GM12878 (cell line): ENCODE results near the gene SGCD. TPM values are rescaled to one million over a fixed set of nuclear protein-coding genes. Genes with fewer than 3 reads are reported as not detected.
A peak's percentile ranks its signal among the peaks of the same experiment; 100 is the strongest.

ENCODE experiments used
- ATAC-seq: fragments of 200-7000 bp; cut with Tn5 transposase; 3 replicates; pipeline ENCODE4 v1.9.1; 2020; ENCODE audit warnings: mild to moderate bottlenecking, moderate library complexity
- BruUV-seq: library from RNA; stranded (reverse); fragments of 400-500 nt; replicated peaks from 2 replicates; lab custom pipeline; 2021; lab: Mats Ljungman, UMichigan
- CTCF ChIA-PET: fragments of 300-600 bp; sonication (Branson Sonifier 250); formaldehyde crosslinking; extraction: SDS; loops from one replicate; lab custom pipeline; 2021; ENCODE audit warnings: inconsistent platforms; lab: Yijun Ruan, JAX
- POLR2A ChIA-PET: fragments of 350-600 bp; formaldehyde crosslinking; extraction: SDS; loops from one replicate; lab custom pipeline; 2021; ENCODE audit warnings: inconsistent platforms; lab: Charles Lee
- RAD21 ChIA-PET: fragments of 300-600 bp; sonication (Branson Sonifier 250); formaldehyde crosslinking; loops from one replicate; lab custom pipeline; 2023; ENCODE audit warnings: antibody characterized with exemption; ENCODE audit not compliant: unreplicated experiment; lab: Charles Lee
- SMC1A ChIA-PET: fragments of 300-600 bp; sonication (Branson Sonifier 250); formaldehyde crosslinking; loops from one replicate; lab custom pipeline; 2023; ENCODE audit not compliant: unreplicated experiment, uncharacterized antibody; lab: Charles Lee
- DNase-seq: peaks from one replicate; pipeline ENCODE4 v3.0.0-alpha.2; 2011; ENCODE audit warnings: low read depth, low spot score
- FAIRE-seq: peaks from 3 replicates; lab custom pipeline; 2011; peaks lifted over from hg19 to GRCh38; lab: Jason Lieb, UNC
- H2AFZ ChIP-seq: 2 replicates; pipeline ENCODE4 v1.6.0; 2011; ENCODE audit warnings: low read depth, low read length, control low read depth; ENCODE audit not compliant: control insufficient read depth
- H3K27ac ChIP-seq: 2 replicates; pipeline ENCODE4 v1.5.1; 2011; ENCODE audit warnings: control low read depth; ENCODE audit not compliant: control insufficient read depth, insufficient read depth
- H3K27me3 ChIP-seq, 2 experiments: replicated peaks in 1 of 2; 2 replicates each; pipeline versions ENCODE4 v1.6.0 to v1.6.1; 2011; ENCODE audit warnings: low read length in 1 of 2; ENCODE audit not compliant: control insufficient read depth in 2 of 2, insufficient read depth in 2 of 2
- H3K36me3 ChIP-seq, 2 experiments: 2 replicates each; pipeline ENCODE4 v1.5.1; 2011; ENCODE audit warnings: low read length in 1 of 2; ENCODE audit not compliant: control insufficient read depth in 2 of 2, insufficient read depth in 2 of 2
- H3K4me1 ChIP-seq: 2 replicates; pipeline ENCODE4 v1.6.1; 2011; ENCODE audit warnings: mild to moderate bottlenecking, low read length, moderate library complexity, mixed read lengths; ENCODE audit not compliant: control insufficient read depth, insufficient read depth
- H3K4me2 ChIP-seq: 2 replicates; pipeline ENCODE4 v1.6.0; 2011; ENCODE audit warnings: control low read depth; ENCODE audit not compliant: control insufficient read depth, insufficient read depth
- H3K4me3 ChIP-seq: fragments of 200-600 bp; sonication (generic); 2 replicates; pipeline ENCODE4 v1.5.1; 2016
- H3K79me2 ChIP-seq: 2 replicates; pipeline ENCODE4 v1.6.0; 2011; ENCODE audit warnings: low read length; ENCODE audit not compliant: control insufficient read depth, insufficient read depth
- H3K9ac ChIP-seq: 2 replicates; pipeline ENCODE4 v1.8.0; 2011; ENCODE audit warnings: low read length, control low read depth, mixed read lengths; ENCODE audit not compliant: control insufficient read depth, insufficient read depth
- H3K9me3 ChIP-seq: replicated peaks from 3 replicates; pipeline ENCODE4 v1.5.1; 2011; ENCODE audit warnings: mild to moderate bottlenecking, low read length; ENCODE audit not compliant: control insufficient read depth, insufficient read depth
- H4K20me1 ChIP-seq: 2 replicates; pipeline ENCODE4 v1.6.0; 2011; ENCODE audit not compliant: control insufficient read depth, insufficient read depth
- BMI1 ChIP-seq: fragments of 450-650 bp; IDR thresholded peaks from 2 replicates; pipeline ENCODE4 v1.6.1; 2016; ENCODE audit warnings: mild to moderate bottlenecking, moderate library complexity, borderline replicate concordance
- CBFB ChIP-seq: IDR thresholded peaks from 2 replicates; pipeline ENCODE4 v1.6.1; 2016; ENCODE audit warnings: antibody characterized with exemption, low read depth
- DPF2 ChIP-seq: fragments of 450-650 bp; IDR thresholded peaks from 2 replicates; pipeline ENCODE4 v1.6.1; 2017; ENCODE audit warnings: mild to moderate bottlenecking
- ETV6 ChIP-seq, 2 experiments: fragments of 450-650 bp in 1 of 2; IDR thresholded peaks in 1 of 2; conservative IDR thresholded peaks in 1 of 2; 2 replicates each; pipeline ENCODE4 v1.6.1; 2014; ENCODE audit warnings: antibody characterized with exemption in 1 of 2, borderline replicate concordance in 1 of 2, low read depth in 1 of 2, mild to moderate bottlenecking in 1 of 2, moderate library complexity in 1 of 2
- KLF5 ChIP-seq: fragments of 450-650 bp; IDR thresholded peaks from 2 replicates; pipeline ENCODE4 v1.6.1; 2014; ENCODE audit warnings: mild to moderate bottlenecking; ENCODE audit not compliant: partially characterized antibody
- MYB ChIP-seq: fragments of 150-350 bp; IDR thresholded peaks from 2 replicates; pipeline ENCODE4 v1.6.1; 2014; ENCODE audit warnings: mild to moderate bottlenecking, low read depth, low read length, borderline replicate concordance
- POU2F2 ChIP-seq: IDR thresholded peaks from 3 replicates; pipeline ENCODE4 v1.6.1; 2011; ENCODE audit warnings: low read depth, mild to moderate bottlenecking, low read length, borderline replicate concordance
- SIX5 ChIP-seq: IDR thresholded peaks from 2 replicates; pipeline ENCODE4 v1.6.1; 2011; ENCODE audit warnings: mild to moderate bottlenecking, low read depth, low read length, moderate library complexity; ENCODE audit not compliant: severe bottlenecking
- SRF ChIP-seq, 2 experiments: IDR thresholded peaks; 2 replicates each; pipeline ENCODE4 v1.6.1; 2011; ENCODE audit warnings: low read depth in 2 of 2, low read length in 2 of 2, mild to moderate bottlenecking in 1 of 2, moderate library complexity in 1 of 2
- SUZ12 ChIP-seq: fragments of 200-600 bp; sonication (generic); IDR thresholded peaks from one replicate; pipeline ENCODE4 v1.6.1; 2018; ENCODE audit warnings: antibody characterized with exemption, mild to moderate bottlenecking; ENCODE audit not compliant: unreplicated experiment
- ZNF384 ChIP-seq: IDR thresholded peaks from 2 replicates; pipeline ENCODE4 v1.6.1; 2012; ENCODE audit warnings: low read depth, mild to moderate bottlenecking, low read length, improper control_type of control experiment, borderline replicate concordance
- WGBS: methylation state at CpG from one replicate; pipeline ENCODE4 v1.1.6; 2016; ENCODE audit warnings: low lambda C conversion rate; ENCODE audit not compliant: insufficient replicate concordance, insufficient coverage; ENCODE audit errors: missing lambda C conversion rate; 5-methylcytosine and 5-hydroxymethylcytosine counted together
- in situ Hi-C: fragments of 300-500 bp; cut with MboI; formaldehyde crosslinking; loops from 9 replicates; pipeline ENCODE4 v1.14.3; 2018; ENCODE audit warnings: mixed read lengths
- intact Hi-C: fragments of 100-400 bp; cut with micrococcal nuclease; formaldehyde crosslinking; loops from one replicate; pipeline ENCODE4 v1.14.2; 2022; ENCODE audit not compliant: unreplicated experiment
- polyA plus RNA-seq, 11 experiments: library from polyadenylated mRNA; depleted of rRNA in 4 of 11; unstranded in 6 of 11; stranded (reverse) in 5 of 11; fragments of >200 nt; fragmentation: Nextera tagmentation in 4 of 11; fragmentation: Illumina TruSeq in 1 of 11; extraction: Ambion mirVana in 4 of 11; extraction: Trizol in 1 of 11; gene quantifications; 1 replicate in 1 of 11; 2 replicates in 10 of 11; pipeline versions ENCODE4 v1.2.1 to v1.2.3, GENCODE V29; 2011 to 2016; ENCODE audit warnings: inconsistent platforms in 2 of 11, missing spikeins in 2 of 11, low read depth in 1 of 11
- total RNA-seq, 4 experiments: library from RNA; depleted of rRNA in 3 of 4; stranded (reverse); fragments of >200 nt in 3 of 4; fragmentation: Illumina TruSeq in 1 of 4; extraction: Trizol in 1 of 4; gene quantifications; 2 replicates each; pipeline versions ENCODE4 v1.2.1 to v1.2.3, GENCODE V29; 2013 to 2021
- TF ChIP-seq, protein P1 (sequence below): fragments of 450-650 bp; IDR thresholded peaks from 2 replicates; pipeline ENCODE4 v1.6.1; 2016; ENCODE audit warnings: mild to moderate bottlenecking
- TF ChIP-seq, protein P2 (sequence below): fragments of 450-650 bp; formaldehyde crosslinking; IDR thresholded peaks from 2 replicates; pipeline ENCODE4 v1.4.0; 2020; ENCODE audit warnings: mild to moderate bottlenecking, moderate library complexity
- TF ChIP-seq, protein P3 (sequence below): fragments of 450-650 bp; IDR thresholded peaks from 2 replicates; pipeline ENCODE4 v1.6.1; 2016; ENCODE audit warnings: mild to moderate bottlenecking, moderate library complexity, borderline replicate concordance

The SGCD gene
- total and polyA plus RNA-seq, 10 of the 15 experiments (the other 5 are each of a cell fraction or from before 2014, with no cell fraction given), result 0.06 TPM; not detected in 9

DNA sequence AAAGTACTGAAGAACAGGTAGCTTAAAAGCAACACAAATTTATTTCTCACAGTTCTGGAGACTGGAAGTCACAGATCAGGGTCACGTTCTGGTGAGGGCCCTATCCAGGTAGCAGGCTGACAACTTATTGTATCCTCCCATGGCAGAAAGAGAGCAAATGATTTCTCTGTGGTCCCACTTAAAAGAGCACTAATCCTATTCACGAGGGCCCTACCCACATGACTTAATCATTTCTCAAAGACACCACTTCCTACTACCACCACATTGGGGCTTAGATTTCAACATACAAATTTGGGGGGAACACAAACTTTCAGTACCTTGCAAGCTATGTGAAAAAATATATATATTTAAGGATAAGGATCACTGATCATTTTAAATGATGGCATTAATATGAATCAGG, 447.3 kb downstream of the SGCD start:
- ChIA-PET CTCF (no interaction called here), RAD21 (no interaction called here), SMC1A (interaction anchor here (1.2 kb wide), 1 partner anchor 8 kb away, joined by 5 read pairs; no protein-coding TSS in a partner anchor), POLR2A (no interaction called here)
- Histone ChIP-seq H3K27ac (no peak overlapping the region), H3K9me3 (no peaks in the 10 kb centered on the region), H3K9ac (no peak overlapping the region), H3K4me3 (no peak overlapping the region), H3K27me3 (no peaks in the 10 kb centered on the region), H3K36me3 (no peaks in the 10 kb centered on the region), H3K4me2 (no peak overlapping the region), H3K79me2 (no peaks in the 10 kb centered on the region), H3K4me1 (no peaks in the 10 kb centered on the region), H4K20me1 (no peaks in the 10 kb centered on the region), H2AFZ (no peak overlapping the region)
- DNase-seq, result no peak
- 0% methylated on average over 2 of the region's 2 CpGs for WGBS
- 0 out of 3 replicates have a peak, but pooled peaks have one; percentile 18 for ATAC-seq
- intact Hi-C loops (no loop called here), in situ Hi-C loops (no loop called here)
- no peak for FAIRE-seq
- no TSS peak for BruUV-seq
- TF ChIP-seq BMI1, result no peak
- TF ChIP-seq SRF (IDR thresholded peaks at IDR 0.05; ENCODE audit: low read depth in 2 of 2, low read length in 2 of 2), result no peak
- TF ChIP-seq DPF2, result no peak
- TF ChIP-seq SIX5, result no peak
- TF ChIP-seq, protein P1, sequence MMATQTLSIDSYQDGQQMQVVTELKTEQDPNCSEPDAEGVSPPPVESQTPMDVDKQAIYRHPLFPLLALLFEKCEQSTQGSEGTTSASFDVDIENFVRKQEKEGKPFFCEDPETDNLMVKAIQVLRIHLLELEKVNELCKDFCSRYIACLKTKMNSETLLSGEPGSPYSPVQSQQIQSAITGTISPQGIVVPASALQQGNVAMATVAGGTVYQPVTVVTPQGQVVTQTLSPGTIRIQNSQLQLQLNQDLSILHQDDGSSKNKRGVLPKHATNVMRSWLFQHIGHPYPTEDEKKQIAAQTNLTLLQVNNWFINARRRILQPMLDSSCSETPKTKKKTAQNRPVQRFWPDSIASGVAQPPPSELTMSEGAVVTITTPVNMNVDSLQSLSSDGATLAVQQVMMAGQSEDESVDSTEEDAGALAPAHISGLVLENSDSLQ, result no peak
- no peak for TF ChIP-seq MYB
- TF ChIP-seq, protein P2, sequence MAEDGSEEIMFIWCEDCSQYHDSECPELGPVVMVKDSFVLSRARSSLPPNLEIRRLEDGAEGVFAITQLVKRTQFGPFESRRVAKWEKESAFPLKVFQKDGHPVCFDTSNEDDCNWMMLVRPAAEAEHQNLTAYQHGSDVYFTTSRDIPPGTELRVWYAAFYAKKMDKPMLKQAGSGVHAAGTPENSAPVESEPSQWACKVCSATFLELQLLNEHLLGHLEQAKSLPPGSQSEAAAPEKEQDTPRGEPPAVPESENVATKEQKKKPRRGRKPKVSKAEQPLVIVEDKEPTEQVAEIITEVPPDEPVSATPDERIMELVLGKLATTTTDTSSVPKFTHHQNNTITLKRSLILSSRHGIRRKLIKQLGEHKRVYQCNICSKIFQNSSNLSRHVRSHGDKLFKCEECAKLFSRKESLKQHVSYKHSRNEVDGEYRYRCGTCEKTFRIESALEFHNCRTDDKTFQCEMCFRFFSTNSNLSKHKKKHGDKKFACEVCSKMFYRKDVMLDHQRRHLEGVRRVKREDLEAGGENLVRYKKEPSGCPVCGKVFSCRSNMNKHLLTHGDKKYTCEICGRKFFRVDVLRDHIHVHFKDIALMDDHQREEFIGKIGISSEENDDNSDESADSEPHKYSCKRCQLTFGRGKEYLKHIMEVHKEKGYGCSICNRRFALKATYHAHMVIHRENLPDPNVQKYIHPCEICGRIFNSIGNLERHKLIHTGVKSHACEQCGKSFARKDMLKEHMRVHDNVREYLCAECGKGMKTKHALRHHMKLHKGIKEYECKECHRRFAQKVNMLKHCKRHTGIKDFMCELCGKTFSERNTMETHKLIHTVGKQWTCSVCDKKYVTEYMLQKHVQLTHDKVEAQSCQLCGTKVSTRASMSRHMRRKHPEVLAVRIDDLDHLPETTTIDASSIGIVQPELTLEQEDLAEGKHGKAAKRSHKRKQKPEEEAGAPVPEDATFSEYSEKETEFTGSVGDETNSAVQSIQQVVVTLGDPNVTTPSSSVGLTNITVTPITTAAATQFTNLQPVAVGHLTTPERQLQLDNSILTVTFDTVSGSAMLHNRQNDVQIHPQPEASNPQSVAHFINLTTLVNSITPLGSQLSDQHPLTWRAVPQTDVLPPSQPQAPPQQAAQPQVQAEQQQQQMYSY (CRISPR knock-in tag), result no peak
- no peak for TF ChIP-seq SUZ12
- TF ChIP-seq, protein P3, sequence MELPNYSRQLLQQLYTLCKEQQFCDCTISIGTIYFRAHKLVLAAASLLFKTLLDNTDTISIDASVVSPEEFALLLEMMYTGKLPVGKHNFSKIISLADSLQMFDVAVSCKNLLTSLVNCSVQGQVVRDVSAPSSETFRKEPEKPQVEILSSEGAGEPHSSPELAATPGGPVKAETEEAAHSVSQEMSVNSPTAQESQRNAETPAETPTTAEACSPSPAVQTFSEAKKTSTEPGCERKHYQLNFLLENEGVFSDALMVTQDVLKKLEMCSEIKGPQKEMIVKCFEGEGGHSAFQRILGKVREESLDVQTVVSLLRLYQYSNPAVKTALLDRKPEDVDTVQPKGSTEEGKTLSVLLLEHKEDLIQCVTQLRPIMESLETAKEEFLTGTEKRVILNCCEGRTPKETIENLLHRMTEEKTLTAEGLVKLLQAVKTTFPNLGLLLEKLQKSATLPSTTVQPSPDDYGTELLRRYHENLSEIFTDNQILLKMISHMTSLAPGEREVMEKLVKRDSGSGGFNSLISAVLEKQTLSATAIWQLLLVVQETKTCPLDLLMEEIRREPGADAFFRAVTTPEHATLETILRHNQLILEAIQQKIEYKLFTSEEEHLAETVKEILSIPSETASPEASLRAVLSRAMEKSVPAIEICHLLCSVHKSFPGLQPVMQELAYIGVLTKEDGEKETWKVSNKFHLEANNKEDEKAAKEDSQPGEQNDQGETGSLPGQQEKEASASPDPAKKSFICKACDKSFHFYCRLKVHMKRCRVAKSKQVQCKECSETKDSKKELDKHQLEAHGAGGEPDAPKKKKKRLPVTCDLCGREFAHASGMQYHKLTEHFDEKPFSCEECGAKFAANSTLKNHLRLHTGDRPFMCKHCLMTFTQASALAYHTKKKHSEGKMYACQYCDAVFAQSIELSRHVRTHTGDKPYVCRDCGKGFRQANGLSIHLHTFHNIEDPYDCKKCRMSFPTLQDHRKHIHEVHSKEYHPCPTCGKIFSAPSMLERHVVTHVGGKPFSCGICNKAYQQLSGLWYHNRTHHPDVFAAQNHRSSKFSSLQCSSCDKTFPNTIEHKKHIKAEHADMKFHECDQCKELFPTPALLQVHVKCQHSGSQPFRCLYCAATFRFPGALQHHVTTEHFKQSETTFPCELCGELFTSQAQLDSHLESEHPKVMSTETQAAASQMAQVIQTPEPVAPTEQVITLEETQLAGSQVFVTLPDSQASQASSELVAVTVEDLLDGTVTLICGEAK, result no peak
- TF ChIP-seq KLF5, result no peak
- no peak for TF ChIP-seq POU2F2
- TF ChIP-seq CBFB, result no peak
- TF ChIP-seq ETV6 (conservative IDR thresholded peaks at IDR 0.05 in 1 of 2, IDR thresholded peaks at IDR 0.05 in 1 of 2; ENCODE audit: borderline replicate concordance in 1 of 2, low read depth in 1 of 2), result no peak
- TF ChIP-seq ZNF384, result no peak
